Activated CD4-positive, CD25-positive, alpha-beta regulatory T cell (primary cell): ENCODE results near the gene FECH.
"Not testable (repeated sequence)": the region's sequence is repeated elsewhere in the genome, so short reads cannot be mapped to it uniquely, and the experiment has no call there.

Experiments
- DNase-seq, 4 experiments: peaks; one replicate each; lab custom pipeline; 2025; lab: John Stamatoyannopoulos, UW

FECH gene

DNA sequence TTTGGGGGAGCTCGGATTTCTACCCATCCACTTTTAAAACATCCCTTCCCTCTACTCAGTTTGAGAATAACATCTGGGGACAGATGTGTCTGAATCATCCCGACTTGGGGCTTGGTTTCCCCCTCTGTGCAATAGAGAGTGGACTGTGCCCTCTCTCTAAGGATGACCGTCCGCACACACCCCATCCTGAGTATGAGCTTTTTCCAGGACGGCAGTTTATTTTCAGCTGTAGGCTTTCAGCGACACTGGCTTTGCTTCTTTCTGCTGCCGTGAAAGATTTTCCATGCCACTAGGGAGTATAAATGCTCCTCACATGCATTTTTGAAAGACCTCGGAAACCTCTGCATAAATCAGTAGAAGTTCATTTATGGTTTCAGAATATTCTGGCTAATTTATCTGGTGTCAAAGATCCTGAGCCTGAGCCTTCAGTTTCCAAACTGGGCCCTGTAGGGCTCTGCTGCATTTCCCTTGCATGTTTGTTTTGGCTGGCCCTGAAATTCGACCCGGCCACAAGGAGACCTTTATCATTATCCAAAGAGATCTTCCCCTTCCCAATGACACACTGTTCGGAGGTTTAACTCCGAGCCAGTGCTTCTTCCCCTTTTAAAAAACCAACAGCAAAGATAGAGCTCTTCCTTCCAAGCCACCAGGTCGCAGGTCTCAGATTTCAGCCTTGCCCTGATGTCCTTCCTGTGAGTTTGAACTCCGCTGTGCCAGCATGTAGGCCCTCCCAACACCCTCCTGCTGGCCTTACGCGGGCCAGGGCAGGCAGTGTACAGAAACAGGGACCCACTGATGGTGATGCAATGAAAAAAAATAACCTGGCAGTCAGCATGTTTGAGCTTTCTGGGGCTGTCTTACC, 53.3 kb downstream of the FECH start:
- DNase-seq = no peak

- no peak for DNase-seq
Observed at GRCh38 chr18:57529151-57529550, 57.4 kb downstream of the FECH start.

DNA sequence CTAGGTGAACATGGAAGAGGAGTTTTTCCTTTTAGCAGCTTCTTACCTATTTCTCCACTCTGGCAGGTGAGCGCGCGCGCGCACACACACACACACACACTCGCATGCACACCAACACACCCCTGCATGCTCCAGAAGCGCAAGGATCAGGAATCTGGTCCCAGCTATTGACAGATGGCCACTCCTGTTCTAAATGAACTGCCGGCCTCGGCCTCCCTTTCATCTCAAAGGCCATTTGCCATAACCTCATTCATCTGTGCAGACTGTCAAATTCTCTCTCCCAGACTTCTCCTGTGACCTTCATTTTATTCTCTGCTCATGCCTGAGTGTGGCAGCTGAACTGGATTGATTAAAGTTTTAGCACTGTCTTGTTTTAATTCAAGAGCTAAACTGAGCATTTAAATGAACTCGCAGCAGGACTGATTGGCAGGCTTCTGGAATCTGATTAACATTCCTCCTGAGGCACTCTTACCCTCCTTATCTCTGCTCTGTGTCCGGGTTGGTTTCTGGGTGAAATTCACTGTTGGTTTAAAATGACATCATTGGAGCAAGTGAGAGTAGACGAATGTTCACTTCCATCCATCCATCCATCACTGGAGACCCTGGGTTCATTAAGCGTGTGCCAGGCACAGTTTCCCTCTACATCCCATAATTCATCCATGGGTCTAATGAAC, 58.8 kb downstream of the FECH start:
- no peak for DNase-seq

GRCh38 chr18:57523171-57523956, 63.1 kb downstream of the FECH start:
- no peak for DNase-seq

GRCh38 chr18:57522348-57522747, 64.2 kb downstream of the FECH start:
- not testable (repeated sequence) for DNase-seq

GRCh38 chr18:57519668-57520424, 66.7 kb downstream of the FECH start:
- DNase-seq = no peak

- DNase-seq = no peak
Observed at GRCh38 chr18:57518533-57518932, 68.0 kb downstream of the FECH start.

DNA sequence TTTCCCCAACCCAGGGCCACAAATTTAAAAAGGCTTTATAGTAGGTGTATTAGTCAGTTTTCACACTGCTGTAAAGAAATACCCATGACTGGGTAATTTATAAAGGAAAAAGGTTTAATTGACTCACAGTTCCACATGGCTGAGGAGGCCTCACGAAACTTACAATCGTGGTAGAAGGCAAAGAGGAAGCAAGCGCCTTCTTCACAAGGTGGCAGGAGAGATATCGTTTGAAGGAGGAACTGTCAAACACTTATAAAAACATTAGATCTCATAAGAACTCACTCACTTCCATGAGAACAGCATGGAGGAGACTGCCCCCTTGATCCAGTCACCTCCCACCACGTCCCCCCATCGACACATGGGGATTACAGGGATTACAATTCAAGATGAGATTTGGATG, 70.4 kb downstream of the FECH start:
- no peak for DNase-seq

- DNase-seq = no peak
Observed at GRCh38 chr18:57505231-57505630, 81.3 kb downstream of the FECH start.

DNA sequence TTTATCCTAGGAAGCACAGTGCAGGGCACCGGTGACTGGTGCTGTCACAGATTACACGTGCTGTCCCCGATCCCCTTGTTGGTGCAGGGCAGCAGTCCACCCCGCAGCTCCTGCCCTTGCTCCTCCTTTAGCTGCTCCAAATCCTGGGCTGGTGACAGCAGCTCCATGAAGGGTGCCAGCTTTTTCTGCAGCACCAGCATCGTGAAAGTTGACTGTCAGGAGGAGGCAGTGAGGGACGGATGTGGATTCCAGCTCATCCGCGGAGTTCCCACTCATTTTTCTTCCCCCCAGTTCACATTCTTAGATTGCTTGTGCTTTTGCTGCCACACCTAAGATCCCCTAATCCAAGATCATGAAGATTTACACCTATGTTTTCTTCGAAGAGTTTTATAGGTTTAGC, 83.9 kb downstream of the FECH start:
- no peak for DNase-seq

DNA sequence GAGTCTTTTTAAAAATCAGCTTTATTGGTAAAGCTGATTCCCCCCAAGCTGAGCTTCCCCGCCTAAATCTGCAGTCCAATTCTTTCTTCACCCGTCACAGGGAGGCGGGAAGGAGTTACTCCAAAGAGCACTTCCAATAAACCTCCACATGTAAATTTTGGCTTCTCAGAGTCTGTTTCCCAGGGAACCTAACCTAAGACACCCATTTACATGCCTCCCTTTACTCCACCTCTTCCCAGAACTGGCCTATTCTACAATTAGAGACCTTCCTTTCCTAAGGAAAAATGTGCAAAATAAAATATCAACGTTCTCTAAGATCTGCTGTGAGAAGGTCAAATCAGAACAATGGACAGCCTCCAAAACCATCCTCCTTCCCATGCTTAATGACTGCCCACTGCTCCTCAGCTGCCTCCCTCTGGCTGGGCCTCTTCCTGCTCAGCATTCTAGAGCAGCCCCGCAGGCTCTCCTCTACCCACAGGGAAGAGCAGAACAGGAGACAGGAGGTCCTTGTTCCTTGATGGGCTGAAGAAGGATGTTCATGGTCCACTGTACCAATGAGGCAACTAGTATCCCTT, 87.7 kb downstream of the FECH start:
- DNase-seq = no peak
